MG63 (cell line): Measurements from ENCODE around the gene COL21A1. TPM values are rescaled to one million over a fixed set of nuclear protein-coding genes. Genes with fewer than 3 reads are reported as not detected.

Experiments used
- DNase-seq: peaks from one replicate; pipeline ENCODE4 v3.0.0-alpha.2; 2020
- H3K27me3 ChIP-seq: fragments of 250-450 bp; sonication (Bioruptor Pico); 2 replicates; pipeline ENCODE4 v1.5.1; 2020; ENCODE audit warnings: mild to moderate bottlenecking, moderate library complexity
- H3K36me3 ChIP-seq: fragments of 250-450 bp; sonication (Bioruptor Pico); 2 replicates; pipeline ENCODE4 v1.5.1; 2020; ENCODE audit warnings: mild to moderate bottlenecking, moderate library complexity
- H3K4me3 ChIP-seq: fragments of 250-450 bp; sonication (Bioruptor Pico); 2 replicates; pipeline ENCODE4 v1.5.1; 2020; ENCODE audit warnings: mild to moderate bottlenecking, moderate library complexity
- H3K9me3 ChIP-seq: fragments of 250-450 bp; sonication (Bioruptor Pico); 2 replicates; pipeline ENCODE4 v1.5.1; 2020; ENCODE audit warnings: mild to moderate bottlenecking, moderate library complexity
- total RNA-seq: library from RNA; depleted of rRNA; stranded (reverse); fragments of >200 nt; shearing (Covaris generic); gene quantifications from 2 replicates; pipeline ENCODE4 v1.2.3, GENCODE V29; 2014; ENCODE audit warnings: low replicate concordance

The COL21A1 gene
- total RNA-seq, 1 experiment from 2014 or later, result not detected

DNA sequence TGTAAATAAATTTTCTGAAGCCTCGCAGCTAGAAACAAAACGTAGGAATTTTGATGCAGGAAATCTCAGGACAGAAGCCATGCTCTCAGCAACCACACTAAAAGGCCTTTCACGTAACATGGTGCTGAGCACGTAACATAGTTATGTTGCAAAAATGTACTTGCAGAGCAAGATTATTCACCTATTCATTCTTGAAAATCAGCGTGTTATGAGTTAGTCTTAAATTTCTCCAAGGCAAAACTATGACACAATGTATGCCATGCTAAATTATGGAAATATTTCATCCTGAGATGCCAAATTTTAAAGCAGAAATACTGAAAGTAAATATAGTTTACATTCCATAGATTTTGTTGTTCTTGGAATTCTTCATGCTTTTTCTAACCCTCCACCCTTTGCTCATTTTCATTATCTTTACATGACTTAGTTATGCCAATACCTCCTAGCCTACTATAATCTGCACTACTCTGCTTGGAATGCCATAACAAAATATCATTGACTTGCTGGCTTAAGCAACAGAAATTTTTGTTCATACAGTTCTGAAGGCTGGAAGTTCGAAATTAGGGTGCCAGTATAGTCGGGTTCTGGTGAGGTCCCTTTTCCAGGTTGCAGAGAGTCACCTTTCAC lies 192.2 kb downstream of the COL21A1 start:
- Histone ChIP-seq H3K9me3 (no peaks in the 10 kb centered on the region), H3K36me3 (no peaks in the 10 kb centered on the region), H3K27me3 (no peaks in the 10 kb centered on the region), H3K4me3 (no peak overlapping the region)
- no peak for DNase-seq

DNA sequence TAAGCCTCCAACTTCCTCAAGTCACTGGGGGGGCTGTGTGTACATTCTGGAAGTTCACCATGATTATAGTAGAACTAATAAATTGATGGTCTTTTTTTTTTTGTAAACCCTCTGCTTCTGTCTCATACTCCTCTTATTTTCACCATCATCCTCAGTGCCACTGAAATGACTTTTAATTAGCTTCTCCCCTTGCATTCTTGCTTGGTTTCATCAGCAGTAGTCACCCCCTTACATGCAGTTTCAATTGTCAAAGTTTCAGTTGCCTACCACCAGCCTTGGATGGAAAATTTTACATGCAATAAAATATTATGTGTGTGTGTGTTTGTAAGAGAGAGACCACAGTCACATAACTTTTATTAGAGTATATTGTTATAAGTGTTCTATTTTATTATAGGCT lies 196.2 kb downstream of the COL21A1 start:
- no peaks in the 10 kb centered on the region for H3K27me3 ChIP-seq
- H3K9me3 ChIP-seq, result no peaks in the 10 kb centered on the region
- H3K36me3 ChIP-seq, result no peaks in the 10 kb centered on the region
- H3K4me3 ChIP-seq, result no peak overlapping the region
- no peak for DNase-seq

- no peak overlapping the region for H3K4me3 ChIP-seq
- H3K9me3 ChIP-seq, result no peaks in the 10 kb centered on the region
- no peaks in the 10 kb centered on the region for H3K36me3 ChIP-seq
- no peaks in the 10 kb centered on the region for H3K27me3 ChIP-seq
- no peak for DNase-seq
Observed at GRCh38 chr6:56050530-56051201, 196.7 kb downstream of the COL21A1 start.

GRCh38 chr6:56048601-56049000 lies 198.8 kb downstream of the COL21A1 start:
- no peak for DNase-seq
- Histone ChIP-seq H3K9me3 (no peaks in the 10 kb centered on the region), H3K36me3 (no peaks in the 10 kb centered on the region), H3K27me3 (no peaks in the 10 kb centered on the region), H3K4me3 (no peak overlapping the region)

DNA sequence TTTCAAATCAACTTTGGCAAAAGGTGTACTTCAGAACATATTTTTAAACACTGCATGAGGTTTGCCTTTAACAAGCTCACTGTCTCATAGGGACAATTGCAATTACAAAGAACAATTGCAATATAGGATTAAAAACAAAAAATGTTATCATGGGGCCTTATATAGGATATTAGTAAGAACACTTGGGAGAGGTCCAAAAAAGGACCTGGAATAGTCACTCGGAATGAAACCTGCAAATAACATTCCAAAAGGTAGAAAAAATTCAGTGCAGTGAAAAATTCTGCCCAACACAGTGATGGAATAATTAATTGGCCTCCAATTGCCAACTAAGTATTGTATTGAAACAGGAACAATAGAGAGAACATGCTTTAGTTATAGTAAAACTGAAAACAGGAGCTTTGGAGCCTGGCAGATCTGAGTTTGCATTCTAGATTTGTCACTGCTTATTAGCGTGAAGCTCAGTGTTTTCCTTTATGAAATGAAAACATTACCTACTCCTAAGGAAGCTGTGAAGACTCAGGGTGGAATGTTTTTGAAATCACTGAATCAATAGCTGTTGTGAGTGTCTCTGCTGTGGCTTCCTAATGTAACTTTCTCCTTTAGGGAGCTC lies 199.3 kb downstream of the COL21A1 start:
- no peak for DNase-seq
- no peaks in the 10 kb centered on the region for H3K36me3 ChIP-seq

GRCh38 chr6:56046576-56046975 lies 200.8 kb downstream of the COL21A1 start:
- Histone ChIP-seq H3K9me3 (no peaks in the 10 kb centered on the region), H3K27me3 (no peaks in the 10 kb centered on the region), H3K36me3 (no peaks in the 10 kb centered on the region), H3K4me3 (no peak overlapping the region)
- DNase-seq, result no peak

More for the DNA sequence above, 199.3 kb downstream of the COL21A1 start:
- no peaks in the 10 kb centered on the region for H3K9me3 ChIP-seq
- no peak overlapping the region for H3K4me3 ChIP-seq
- no peaks in the 10 kb centered on the region for H3K27me3 ChIP-seq

GRCh38 chr6:56043761-56044160 lies 203.6 kb downstream of the COL21A1 start:
- no peaks in the 10 kb centered on the region for H3K9me3 ChIP-seq
- H3K27me3 ChIP-seq, result no peaks in the 10 kb centered on the region
- no peak for DNase-seq
- no peaks in the 10 kb centered on the region for H3K36me3 ChIP-seq
- H3K4me3 ChIP-seq, result no peak overlapping the region

GRCh38 chr6:56043076-56043475 lies 204.3 kb downstream of the COL21A1 start:
- no peaks in the 10 kb centered on the region for H3K36me3 ChIP-seq
- DNase-seq, result no peak
- H3K4me3 ChIP-seq, result no peak overlapping the region
- no peaks in the 10 kb centered on the region for H3K9me3 ChIP-seq
- H3K27me3 ChIP-seq, result no peaks in the 10 kb centered on the region

DNA sequence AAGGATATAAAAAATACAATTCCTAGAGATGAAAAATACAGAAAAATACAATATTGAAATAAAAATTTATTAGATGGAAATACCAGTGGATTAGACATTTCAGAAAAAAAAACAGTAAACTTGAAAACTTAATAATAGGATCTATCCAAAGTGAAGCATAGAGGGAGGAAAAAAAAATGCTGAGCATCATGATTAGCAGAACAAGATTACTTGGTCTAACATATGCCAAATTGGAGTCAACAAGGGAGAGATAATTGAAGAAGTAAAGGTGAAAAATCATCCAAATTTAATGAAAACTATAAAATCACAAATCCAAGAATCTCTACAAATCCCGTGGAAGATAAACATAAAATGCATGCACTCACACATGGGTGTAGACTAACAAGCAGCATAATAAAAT lies 205.8 kb downstream of the COL21A1 start:
- no peak for DNase-seq
- no peaks in the 10 kb centered on the region for H3K9me3 ChIP-seq
- no peaks in the 10 kb centered on the region for H3K36me3 ChIP-seq
- H3K4me3 ChIP-seq, result no peak overlapping the region
- no peaks in the 10 kb centered on the region for H3K27me3 ChIP-seq

DNA sequence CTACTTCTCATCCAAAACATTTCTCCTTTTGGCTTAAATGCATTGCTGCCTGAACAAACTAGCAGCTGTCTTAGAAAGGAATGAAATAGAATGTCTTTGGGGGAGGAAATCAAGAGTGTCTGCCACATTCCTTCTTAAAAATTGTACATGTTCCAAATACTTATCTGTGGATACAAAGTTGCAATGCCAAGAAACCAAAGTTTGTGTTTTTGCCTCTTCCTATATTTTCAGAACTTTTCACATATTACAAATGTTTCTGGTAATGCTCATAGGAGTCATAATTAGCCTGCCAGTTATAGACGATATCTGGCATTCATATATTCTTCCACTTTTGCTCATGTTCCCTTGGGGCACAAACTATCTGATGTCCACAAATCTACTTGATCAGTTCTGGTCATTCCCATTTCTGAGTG lies 206.5 kb downstream of the COL21A1 start:
- H3K4me3 ChIP-seq, result no peak overlapping the region

DNA sequence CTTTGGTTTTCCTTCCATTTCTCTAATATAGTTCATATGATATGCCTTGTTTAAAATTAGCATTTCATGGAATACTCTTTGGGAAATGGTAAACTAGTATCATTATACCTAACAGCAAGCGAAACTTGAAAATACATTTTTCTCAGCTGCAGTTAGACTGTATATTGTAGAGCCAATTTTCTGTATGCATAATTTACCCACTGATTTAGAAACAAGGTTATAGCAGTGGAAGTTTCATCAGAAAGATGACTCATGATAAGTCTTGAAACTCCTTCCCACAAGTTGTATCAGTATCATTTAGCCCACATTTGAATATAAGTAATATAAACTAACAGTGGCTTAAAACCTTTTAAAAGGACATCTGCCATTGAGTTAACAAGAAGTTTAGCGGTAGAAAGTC lies 207.2 kb downstream of the COL21A1 start:
- no peak for DNase-seq
- Histone ChIP-seq H3K27me3 (no peaks in the 10 kb centered on the region), H3K4me3 (no peak overlapping the region), H3K36me3 (no peaks in the 10 kb centered on the region), H3K9me3 (no peaks in the 10 kb centered on the region)

More for the DNA sequence above, 206.5 kb downstream of the COL21A1 start:
- Histone ChIP-seq H3K9me3 (no peaks in the 10 kb centered on the region), H3K27me3 (no peaks in the 10 kb centered on the region), H3K36me3 (no peaks in the 10 kb centered on the region)
- DNase-seq, result no peak

GRCh38 chr6:56038764-56039163 lies 208.6 kb downstream of the COL21A1 start:
- Histone ChIP-seq H3K4me3 (no peak overlapping the region), H3K9me3 (no peaks in the 10 kb centered on the region), H3K36me3 (no peaks in the 10 kb centered on the region), H3K27me3 (no peaks in the 10 kb centered on the region)
- no peak for DNase-seq

- no peak for DNase-seq
- H3K27me3 ChIP-seq, result no peaks in the 10 kb centered on the region
- H3K4me3 ChIP-seq, result no peak overlapping the region
- H3K9me3 ChIP-seq, result no peaks in the 10 kb centered on the region
- no peaks in the 10 kb centered on the region for H3K36me3 ChIP-seq
Observed at GRCh38 chr6:56037601-56038000, 209.8 kb downstream of the COL21A1 start.

DNA sequence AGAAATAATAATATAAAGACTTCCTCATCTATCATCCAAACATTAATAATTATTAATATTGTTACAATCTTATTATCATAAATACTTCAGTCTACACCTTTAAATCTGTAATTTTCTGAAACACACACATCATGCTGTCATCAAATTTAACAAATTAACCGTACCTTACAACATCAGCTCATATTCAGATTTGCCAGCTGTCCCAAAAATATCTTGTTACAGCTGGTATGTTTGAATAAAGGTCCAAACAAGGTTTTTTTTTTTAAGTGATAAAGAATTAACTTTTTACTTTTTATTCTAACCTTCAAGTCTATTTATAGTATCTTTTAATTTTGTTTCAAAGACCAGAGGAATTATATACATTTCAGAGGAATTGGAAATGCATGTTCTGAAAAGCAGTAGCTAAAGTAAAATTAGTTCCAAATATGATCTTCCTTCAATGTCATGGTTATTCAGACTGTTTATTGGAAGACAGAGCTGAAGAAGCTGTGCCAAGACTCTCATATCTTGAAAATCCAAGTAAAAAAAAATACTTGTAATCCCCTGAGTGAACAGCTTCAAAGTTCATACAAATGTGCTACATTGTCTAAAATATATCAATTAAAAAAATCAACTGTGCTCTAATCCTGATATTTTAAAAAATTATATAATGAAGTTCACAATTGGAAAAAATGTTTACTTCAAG lies 210.3 kb downstream of the COL21A1 start:
- no peaks in the 10 kb centered on the region for H3K9me3 ChIP-seq
- no peaks in the 10 kb centered on the region for H3K36me3 ChIP-seq
- no peaks in the 10 kb centered on the region for H3K27me3 ChIP-seq
- no peak overlapping the region for H3K4me3 ChIP-seq
- DNase-seq, result no peak

DNA sequence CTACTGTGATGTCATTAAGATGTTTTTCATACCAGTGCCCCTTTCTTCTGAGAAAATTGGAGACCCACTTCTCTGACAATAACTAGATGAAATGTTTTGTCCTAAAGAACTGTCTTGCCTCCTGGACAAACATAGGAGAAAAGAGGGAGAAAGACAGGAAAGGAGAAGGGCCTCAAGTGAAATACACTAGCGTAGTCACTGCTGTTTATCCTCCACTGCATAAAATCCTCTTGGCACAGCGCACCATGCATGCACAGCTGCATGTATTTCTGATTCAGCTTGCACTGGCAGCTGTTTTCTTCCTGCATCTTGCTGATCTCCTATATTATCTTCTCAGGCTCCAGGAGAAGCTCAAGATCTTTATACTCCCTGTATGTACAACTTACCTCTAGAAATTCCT lies 214.0 kb downstream of the COL21A1 start:
- Histone ChIP-seq H3K27me3 (no peaks in the 10 kb centered on the region), H3K4me3 (no peak overlapping the region), H3K9me3 (no peaks in the 10 kb centered on the region), H3K36me3 (no peaks in the 10 kb centered on the region)
- DNase-seq, result no peak

- DNase-seq, result no peak
- Histone ChIP-seq H3K36me3 (no peaks in the 10 kb centered on the region), H3K4me3 (no peak overlapping the region), H3K27me3 (no peaks in the 10 kb centered on the region), H3K9me3 (no peaks in the 10 kb centered on the region)
Observed at GRCh38 chr6:56032715-56033260, 214.6 kb downstream of the COL21A1 start.

DNA sequence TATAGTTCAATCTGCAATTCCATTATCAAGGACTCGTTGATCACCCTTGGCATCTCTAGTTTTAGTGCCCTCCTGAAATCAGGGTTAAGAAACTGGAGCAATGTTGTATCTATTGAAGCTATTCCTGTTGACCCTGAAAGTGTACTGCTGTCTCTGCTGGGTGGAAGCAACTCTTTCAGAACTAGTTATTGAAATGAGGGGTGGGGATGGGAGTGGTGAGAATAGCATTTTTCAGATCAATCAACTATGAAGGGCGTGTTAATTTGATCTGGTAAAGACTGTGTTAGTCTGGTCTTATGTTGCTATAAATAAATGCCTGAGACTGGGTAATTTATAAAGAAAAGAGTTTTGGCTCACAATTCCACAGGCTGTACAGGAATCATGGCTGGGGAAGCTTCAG lies 219.5 kb downstream of the COL21A1 start:
- H3K36me3 ChIP-seq, result no peaks in the 10 kb centered on the region
- no peak for DNase-seq
- H3K9me3 ChIP-seq, result no peaks in the 10 kb centered on the region
- no peaks in the 10 kb centered on the region for H3K27me3 ChIP-seq
- no peak overlapping the region for H3K4me3 ChIP-seq
